ENCODE data around the gene GRHPR. TPM values are rescaled to one million over a fixed set of nuclear protein-coding genes. Genes with fewer than 3 reads are reported as not detected.

Gene GRHPR
- polyA plus RNA-seq, 1 experiment: 96.1 TPM

DNA sequence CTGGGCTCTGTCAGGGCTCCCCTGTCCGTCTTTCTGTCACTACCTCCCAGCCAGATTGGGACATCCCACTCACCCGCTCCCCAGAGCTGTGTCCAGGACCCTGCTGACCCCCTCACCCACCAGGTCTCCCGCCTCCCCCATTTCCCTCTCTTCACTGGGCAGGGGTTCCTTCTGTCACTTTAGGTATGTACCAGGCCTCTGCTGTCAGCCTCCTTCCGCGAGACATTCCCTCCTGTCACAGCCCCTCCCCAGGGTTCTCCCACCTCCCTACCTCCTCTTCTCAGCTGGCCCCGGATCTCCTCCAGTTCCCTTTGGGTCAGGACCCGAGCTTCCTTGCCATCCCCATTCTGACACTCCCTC, 63.7 kb downstream of the GRHPR start:
- ChIA-PET POLR2A (interaction anchor here (1.1 to 1.8 kb wide), 4 partner anchors 9 to 88 kb away, joined by 3 to 11 read pairs (median 3); partner anchors contain the start of genes GRHPR and ZBTB5), CTCF (no interaction called here)

More for the DNA sequence above, 63.7 kb downstream of the GRHPR start:
- no peaks in the 10 kb centered on the region; the same call in 1 of the 2 replicates for H3K9me3 ChIP-seq (ENCODE audit: control insufficient read depth, insufficient read depth, low read length)
- DNase-seq (ENCODE audit: low read depth, low spot score): no peak
- H3K27me3 ChIP-seq (ENCODE audit: control insufficient read depth, insufficient read depth, low read length): no peaks in the 10 kb centered on the region
- H3K27ac ChIP-seq (ENCODE audit: low read depth, low read length): peak overlapping the region; percentile 97
- peak overlapping the region; percentile 95 for H3K4me3 ChIP-seq (ENCODE audit: low read depth, low read length)
- TF ChIP-seq, protein P1, sequence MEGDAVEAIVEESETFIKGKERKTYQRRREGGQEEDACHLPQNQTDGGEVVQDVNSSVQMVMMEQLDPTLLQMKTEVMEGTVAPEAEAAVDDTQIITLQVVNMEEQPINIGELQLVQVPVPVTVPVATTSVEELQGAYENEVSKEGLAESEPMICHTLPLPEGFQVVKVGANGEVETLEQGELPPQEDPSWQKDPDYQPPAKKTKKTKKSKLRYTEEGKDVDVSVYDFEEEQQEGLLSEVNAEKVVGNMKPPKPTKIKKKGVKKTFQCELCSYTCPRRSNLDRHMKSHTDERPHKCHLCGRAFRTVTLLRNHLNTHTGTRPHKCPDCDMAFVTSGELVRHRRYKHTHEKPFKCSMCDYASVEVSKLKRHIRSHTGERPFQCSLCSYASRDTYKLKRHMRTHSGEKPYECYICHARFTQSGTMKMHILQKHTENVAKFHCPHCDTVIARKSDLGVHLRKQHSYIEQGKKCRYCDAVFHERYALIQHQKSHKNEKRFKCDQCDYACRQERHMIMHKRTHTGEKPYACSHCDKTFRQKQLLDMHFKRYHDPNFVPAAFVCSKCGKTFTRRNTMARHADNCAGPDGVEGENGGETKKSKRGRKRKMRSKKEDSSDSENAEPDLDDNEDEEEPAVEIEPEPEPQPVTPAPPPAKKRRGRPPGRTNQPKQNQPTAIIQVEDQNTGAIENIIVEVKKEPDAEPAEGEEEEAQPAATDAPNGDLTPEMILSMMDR (IDR thresholded peaks at IDR 0.05; ENCODE audit: low read depth, low read length): no peak

Other genes starting within 250 kb of the GRHPR start
- 9.5 and 10.9 TPM in 2 replicates for gene ZBTB5, start 42.8 kb downstream of the GRHPR start, polyA plus RNA-seq (2011; rRNA removed)
- gene POLR1E, start 63.3 kb downstream of the GRHPR start, polyA plus RNA-seq (2011; rRNA removed): 42.2 and 44.5 TPM in 2 replicates
- gene FBXO10, start 153.7 kb downstream of the GRHPR start, polyA plus RNA-seq (2011; rRNA removed): 9.7 and 10.7 TPM in 2 replicates
- gene TOMM5, start 169.9 kb downstream of the GRHPR start, polyA plus RNA-seq (2011; rRNA removed): 185 and 207 TPM in 2 replicates
- not detected in 2 replicates for gene FRMPD1, start 228.3 kb downstream of the GRHPR start, polyA plus RNA-seq (2011; rRNA removed)